Heart left ventricle (tissue), 16 donors: ENCODE measurements around the gene COL6A2. TPM values are rescaled to one million over a fixed set of nuclear protein-coding genes. Genes with fewer than 3 reads are reported as not detected.

ENCODE experiments used
- ATAC-seq, 4 donors: fragments of 200-7000 bp; cut with Tn5 transposase; one replicate each; pipeline ENCODE4 v1.9.1; 2020 to 2022; ENCODE audit warnings: moderate library complexity in 4 of 4, mild to moderate bottlenecking in 3 of 4, moderate number of reproducible peaks in 1 of 4
- DNase-seq, 5 donors: peaks; one replicate each; pipeline ENCODE4 v3.0.0-alpha.2; 2020
- H3K27ac ChIP-seq, 12 donors: fragments of 200-600 bp; sonication (generic) in 4 of 12; one replicate each; pipeline versions ENCODE4 v1.5.0 to v1.8.0; 2016 to 2022; ENCODE audit warnings: mild to moderate bottlenecking in 2 of 12
- H3K27me3 ChIP-seq, 9 donors: fragments of 200-600 bp; sonication (generic) in 2 of 9; one replicate each; pipeline versions ENCODE4 v1.5.1 to v1.8.0; 2016 to 2022; ENCODE audit warnings: mild to moderate bottlenecking in 3 of 9
- H3K36me3 ChIP-seq, 9 donors: fragments of 200-600 bp; sonication (generic) in 2 of 9; one replicate each; pipeline versions ENCODE4 v1.5.0 to v1.8.0; 2018 to 2022; ENCODE audit warnings: mild to moderate bottlenecking in 2 of 9
- H3K4me1 ChIP-seq, 12 donors: fragments of 200-600 bp; sonication (generic) in 4 of 12; one replicate each; pipeline versions ENCODE4 v1.5.0 to v1.8.0; 2016 to 2022; ENCODE audit warnings: mild to moderate bottlenecking in 3 of 12
- H3K4me3 ChIP-seq, 12 donors: fragments of 200-600 bp; sonication (generic) in 4 of 12; one replicate each; pipeline versions ENCODE4 v1.5.0 to v1.8.0; 2017 to 2022; ENCODE audit warnings: mild to moderate bottlenecking in 9 of 12, moderate library complexity in 4 of 12
- H3K9me3 ChIP-seq, 12 donors: fragments of 200-600 bp; sonication (generic) in 4 of 12; one replicate each; pipeline versions ENCODE4 v1.5.0 to v1.8.0; 2016 to 2022; ENCODE audit warnings: mild to moderate bottlenecking in 1 of 12
- CTCF ChIP-seq, 12 donors: fragments of 200-600 bp; sonication (generic) in 4 of 12; IDR thresholded peaks; one replicate each; pipeline versions ENCODE4 v1.5.0 to v1.8.0; 2018 to 2022; ENCODE audit warnings: antibody characterized with exemption in 12 of 12, mild to moderate bottlenecking in 5 of 12
- POLR2A ChIP-seq, 2 donors: fragments of 450-650 bp; IDR thresholded peaks; one replicate each; pipeline ENCODE4 v1.6.1; 2017; ENCODE audit warnings: antibody characterized with exemption in 2 of 2, mild to moderate bottlenecking in 2 of 2, moderate library complexity in 2 of 2
- WGBS, 4 donors: extraction: QIAGEN DNeasy Blood & Tissue Kit in 2 of 4; methylation state at CpG; one replicate each; pipeline versions ENCODE4 v1.1.5 to v1.1.7; 2013 to 2018; 5-methylcytosine and 5-hydroxymethylcytosine counted together
- intact Hi-C, 10 donors: fragments of 100-400 bp; cut with DNase I; formaldehyde crosslinking; loops; one replicate each; pipeline versions ENCODE4 v1.11.1 to v1.14.2; 2022
- polyA plus RNA-seq, 2 donors: library from polyadenylated mRNA; stranded (reverse); fragments of 200-250 nt; gene quantifications; one replicate each; pipeline ENCODE4 v1.2.3, GENCODE V29; 2013
- total RNA-seq, 9 donors: library from RNA; depleted of rRNA in 2 of 9; stranded (reverse); fragments of >200 nt in 2 of 9; fragmentation: NEBNext Ultra II Directional in 3 of 9; extraction: Animal tissue kit (Norgen Biotek cat#: 25700) in 3 of 9; gene quantifications; one replicate each; pipeline versions ENCODE4 v1.1.0 to v1.2.4, GENCODE V29; 2016 to 2023
- donor health status: ischemic (EF 13 %, LVEDD 7.1; RV severe dilation, severe dysfunction).
- donor health status: healthy with polysubstance abuse.
- donor health status: DM: no; HTN: yes; CAD: no.
- donor health status: DM: no; HTN: no; CAD: no.
- donor health status: ischemic (EF 25% LVEDD 6.9; RV normal size, moderate dysfunction).
- donor health status: ischemic (EF 25% LVEDD 5.7; RV mildly dilated, moderate dysfunction).
- donor health status: healthy.
- donor health status: DM: yes; HTN: yes; CAD: no.
- donor health status: ischemic (EF 35%, LVEDD 5.7; RV mildly dilated, moderate dysfunction).
- donor health status: nonischemic (EF 11% LVEDD 7.7; RV severe dilation, severe dysfunction).
- donor health status: DM: yes; HTN: yes; CAD: no.
- donor health status: PGD.
- donor health status: ischemic (EF 29% LVEDD 5.4; RV normal size, mild dysfunction).
- donor health status: nonischemic (EF 23%, LVEDD 6.1; RV moderate dilation, normal function).

The COL6A2 gene
- total and polyA plus RNA-seq, 11 donors = 118 to 484 (median 158) TPM

GRCh38 chr21:46094401-46095082, 3.4 kb upstream of the COL6A2 start:
- Histone ChIP-seq H3K4me3 (no peak overlapping the region), H3K27ac (peak overlapping the region in 1 of 12 donors; percentile 99), H3K9me3 (no peaks in the 10 kb centered on the region), H3K4me1 (peaks cover 0 to 30% (median 10%) of the 10 kb centered on the region in 12 donors), H3K27me3 (peaks cover 0 to 19% (median 0%) of the 10 kb centered on the region in 9 donors), H3K36me3 (no peaks in the 10 kb centered on the region)
- DNase-seq (no peak), ATAC-seq (no peak)
- intact Hi-C loops = loop anchor here in 6 of 10 donors (5.0 to 10.0 kb wide), 3 partner anchors 70 to 122 kb away; no protein-coding TSS in a partner anchor
- WGBS, 4 donors = 85 to 87% (median 86%) methylated on average over 14 of the region's 14 CpGs
- TF ChIP-seq CTCF (IDR thresholded peaks at IDR 0.05) = no peak
- TF ChIP-seq POLR2A (IDR thresholded peaks at IDR 0.05) = no peak

- peak in 3 of 5 donors; percentile 8 to 21 (median 20) for DNase-seq
- H3K27ac ChIP-seq = peak overlapping the region in 4 of 12 donors; percentile 0 to 99 (median 29)
- intact Hi-C loops = loop anchor here in 6 of 10 donors (5.0 to 10.0 kb wide), 3 partner anchors 70 to 123 kb away; no protein-coding TSS in a partner anchor
- no peaks in the 10 kb centered on the region for H3K36me3 ChIP-seq
- WGBS, 4 donors = 68 to 84% (median 76%) methylated on average over 16 of the region's 16 CpGs
- H3K9me3 ChIP-seq = no peaks in the 10 kb centered on the region
- peaks cover 0 to 31% (median 10%) of the 10 kb centered on the region in 12 donors for H3K4me1 ChIP-seq
- H3K4me3 ChIP-seq = no peak overlapping the region
- H3K27me3 ChIP-seq = peaks cover 0 to 20% (median 0%) of the 10 kb centered on the region in 9 donors
- no peak for ATAC-seq
- TF ChIP-seq POLR2A (IDR thresholded peaks at IDR 0.05) = no peak
- TF ChIP-seq CTCF (IDR thresholded peaks at IDR 0.05) = peak in 4 of 12 donors; percentile 5 to 19 (median 14)
Measured at GRCh38 chr21:46095083-46095719, 2.7 kb upstream of the COL6A2 start.

- no peak overlapping the region for H3K4me3 ChIP-seq
- no peak for TF ChIP-seq POLR2A (IDR thresholded peaks at IDR 0.05)
- no peak for TF ChIP-seq CTCF (IDR thresholded peaks at IDR 0.05)
- peaks cover 0 to 20% (median 0%) of the 10 kb centered on the region in 9 donors for H3K27me3 ChIP-seq
- peak overlapping the region in 5 of 12 donors; percentile 0 to 99 (median 24) for H3K27ac ChIP-seq
- intact Hi-C loops = loop anchor here in 6 of 10 donors (5.0 to 10.0 kb wide), 3 partner anchors 71 to 124 kb away; no protein-coding TSS in a partner anchor
- 88 to 98% (median 93%) methylated on average over 8 to 12 of the region's 12 CpGs for WGBS, 4 donors
- no peaks in the 10 kb centered on the region for H3K9me3 ChIP-seq
- H3K36me3 ChIP-seq = no peaks in the 10 kb centered on the region
- H3K4me1 ChIP-seq = peaks cover 0 to 35% (median 10%) of the 10 kb centered on the region in 12 donors
- ATAC-seq (no peak), DNase-seq (peak in 2 of 5 donors; percentile 7 to 11)
Measured at GRCh38 chr21:46095814-46096595, 1.9 kb upstream of the COL6A2 start.
